HTR-8/SVneo (cell line): ENCODE results near the gene NIPAL3.
"Not testable (repeated sequence)": the region's sequence is repeated elsewhere in the genome, so short reads cannot be mapped to it uniquely, and the experiment has no call there.

Experiments used
- DNase-seq: peaks from one replicate; pipeline ENCODE4 v3.0.0; 2011; ENCODE audit warnings: low spot score, mixed read lengths; ENCODE audit not compliant: insufficient read length
- FAIRE-seq: peaks from 2 replicates; lab custom pipeline; 2011; peaks lifted over from hg19 to GRCh38; lab: Jason Lieb, UNC

The NIPAL3 gene

GRCh38 chr1:24452922-24453485, 37.4 kb downstream of the NIPAL3 start:
- FAIRE-seq = no peak
- DNase-seq = no peak

- DNase-seq (no peak), FAIRE-seq (no peak)
Measured at GRCh38 chr1:24454673-24455072, 39.1 kb downstream of the NIPAL3 start.

DNA sequence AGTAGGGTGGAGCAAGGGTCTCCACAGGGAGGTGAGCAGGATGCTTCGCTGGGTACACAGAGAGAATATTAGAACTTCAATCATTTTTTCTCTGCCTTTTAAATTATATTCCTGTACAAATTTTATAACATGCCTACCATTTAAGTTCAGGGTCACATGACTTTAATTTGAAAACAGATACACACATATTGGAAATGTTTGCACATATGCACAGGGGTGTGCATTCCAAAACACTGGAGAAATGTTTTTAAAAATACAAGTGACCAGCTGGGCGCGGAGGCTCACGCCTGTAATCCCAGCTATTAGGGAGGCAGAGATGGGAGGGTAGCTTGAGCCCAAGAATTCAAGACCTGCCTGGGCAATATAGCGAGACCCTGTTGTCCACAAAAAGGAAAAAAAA, 39.7 kb downstream of the NIPAL3 start:
- no peak for FAIRE-seq

DNA sequence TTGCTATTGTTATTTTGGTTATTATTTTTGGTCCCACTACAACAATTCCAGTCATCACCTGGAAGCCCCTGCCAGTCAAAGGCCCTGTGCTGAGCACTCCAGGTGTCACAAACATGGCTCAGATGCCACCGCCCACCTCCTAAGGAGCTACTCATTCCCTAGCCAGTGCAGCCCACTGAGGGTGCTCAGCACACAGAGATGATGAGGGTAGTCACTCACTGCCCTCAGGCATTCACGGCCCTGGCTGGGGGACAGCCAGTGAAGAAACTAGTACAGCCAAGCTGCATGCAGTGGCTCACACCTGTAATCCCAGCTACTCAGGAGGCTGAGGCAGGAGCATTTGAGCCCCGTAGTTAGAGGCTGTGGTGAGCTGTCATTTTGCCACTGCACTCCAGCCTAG, 42.3 kb downstream of the NIPAL3 start:
- DNase-seq (no peak), FAIRE-seq (no peak)

More for the DNA sequence above, 39.7 kb downstream of the NIPAL3 start:
- no peak for DNase-seq

DNA sequence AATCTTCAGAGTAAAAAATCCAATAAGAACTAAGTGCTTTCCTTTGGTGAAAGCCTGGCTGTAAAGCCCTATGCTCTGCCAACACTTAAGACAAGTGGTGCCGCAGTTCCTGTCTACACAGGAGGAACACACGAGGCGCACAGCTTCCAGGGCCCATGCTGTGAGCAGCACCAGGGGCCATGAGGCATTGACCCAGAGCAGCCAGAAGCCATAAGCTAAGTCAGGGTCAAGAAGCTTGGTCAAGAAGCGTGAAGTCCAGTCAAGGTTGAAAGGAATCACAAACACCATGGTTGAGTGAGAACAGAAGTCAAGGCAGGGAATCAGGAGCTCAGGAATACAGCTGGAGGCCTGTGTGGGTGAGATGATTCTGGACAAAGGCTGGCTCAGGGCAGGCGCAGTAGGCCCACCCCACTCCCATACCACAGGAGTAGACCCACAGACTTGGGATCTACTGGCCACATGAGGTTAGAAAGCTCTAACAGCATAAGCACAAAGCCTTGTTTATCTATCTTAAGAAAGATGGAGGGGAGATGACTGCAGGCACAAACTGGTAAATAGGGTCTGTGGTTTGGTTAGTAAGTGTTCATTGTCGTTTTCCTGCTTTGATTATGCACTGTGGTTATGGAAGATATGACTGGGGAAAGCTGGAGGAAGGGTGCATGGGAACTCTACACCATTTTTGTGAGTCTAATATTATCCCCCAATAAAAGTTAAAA, 44.1 kb downstream of the NIPAL3 start:
- FAIRE-seq (no peak), DNase-seq (no peak)

DNA sequence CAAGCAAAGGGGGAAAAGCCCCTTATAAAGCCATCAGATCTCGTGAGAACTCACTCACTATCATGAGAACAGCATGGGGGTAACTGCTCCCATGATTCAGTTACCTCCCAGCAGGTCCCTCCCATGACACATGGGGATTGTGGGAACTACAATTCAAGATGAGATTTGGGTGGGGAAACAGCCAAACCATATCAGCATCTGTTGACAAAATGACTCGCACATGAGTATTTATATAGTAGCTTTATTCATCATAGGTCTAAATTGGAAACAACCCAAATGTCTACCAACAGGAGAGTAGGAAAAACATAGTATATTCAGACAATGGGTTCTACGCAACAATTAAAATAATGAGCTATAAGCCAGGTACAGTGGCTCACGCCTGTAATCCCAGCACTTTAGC, 46.5 kb downstream of the NIPAL3 start:
- DNase-seq, FAIRE-seq: not testable (repeated sequence)

- no peak for FAIRE-seq
- DNase-seq = no peak
Measured at GRCh38 chr1:24463776-24464735, 48.5 kb downstream of the NIPAL3 start.

DNA sequence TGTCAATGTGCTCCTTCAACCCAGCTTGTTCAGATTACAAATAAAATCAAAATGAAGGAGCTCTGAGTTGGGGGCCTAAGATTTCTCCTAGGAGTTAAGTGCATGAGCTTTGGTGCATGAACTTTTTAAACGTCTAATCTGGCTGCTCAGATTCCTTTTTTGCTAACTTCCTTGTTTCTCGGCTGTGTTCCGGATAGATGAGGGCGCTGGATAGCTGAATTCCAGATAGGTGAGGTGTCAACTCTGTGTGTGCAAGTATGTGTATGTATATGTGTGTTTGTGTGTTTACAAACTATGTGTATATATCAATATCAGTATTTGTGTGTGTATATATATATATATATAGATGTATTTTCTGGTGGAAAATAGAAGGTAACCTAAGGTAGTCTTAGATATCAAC, 49.5 kb downstream of the NIPAL3 start:
- no peak for FAIRE-seq
- DNase-seq = no peak

DNA sequence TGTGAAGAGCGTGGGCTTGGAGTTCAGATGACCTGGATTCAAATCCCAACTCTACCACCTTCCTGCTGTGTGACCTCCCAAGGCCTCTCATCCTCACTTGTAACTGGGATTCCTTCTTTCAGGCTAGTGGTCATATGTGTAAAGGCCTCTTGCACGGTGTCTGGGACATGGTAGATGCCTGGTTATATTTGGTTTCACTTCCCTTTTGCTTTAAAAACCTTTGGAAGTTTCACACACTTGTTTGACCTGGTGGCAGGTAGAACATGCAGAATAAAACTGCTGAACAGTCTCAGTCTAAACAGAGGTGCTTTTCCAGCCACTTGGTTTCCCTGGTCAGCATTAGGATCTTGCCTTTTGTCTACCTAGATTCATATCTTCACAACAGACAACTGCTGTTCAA, 50.0 kb downstream of the NIPAL3 start:
- FAIRE-seq = no peak

DNA sequence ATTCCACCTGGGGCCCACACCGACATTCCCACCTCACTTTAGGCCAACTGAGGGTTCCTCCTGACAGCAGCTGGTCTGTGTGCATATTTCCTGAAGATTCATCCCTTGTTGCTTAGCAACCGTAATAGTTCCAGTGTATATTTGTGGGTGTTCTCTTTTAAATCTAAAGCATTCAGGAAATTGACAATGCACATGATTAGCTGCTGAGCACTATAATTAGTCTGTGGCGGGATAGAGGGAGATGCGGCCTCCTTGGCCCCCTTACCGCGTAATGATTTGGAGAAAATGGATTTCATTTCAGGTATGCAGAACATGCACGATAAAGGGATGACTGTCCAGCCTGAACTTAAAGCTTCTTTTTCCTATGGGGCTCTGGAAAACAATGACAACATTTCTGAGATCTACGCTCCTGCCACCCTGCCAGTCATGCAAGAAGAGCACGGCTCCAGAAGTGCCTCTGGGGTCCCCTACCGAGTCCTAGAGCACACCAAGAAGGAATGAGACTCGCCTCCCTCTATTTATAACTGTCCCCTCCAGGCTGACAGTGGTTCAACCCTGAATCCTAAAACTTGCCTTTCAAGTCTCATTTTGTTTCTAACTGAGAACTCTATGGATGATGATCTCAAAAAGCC, 53.2 kb downstream of the NIPAL3 start:
- DNase-seq (no peak), FAIRE-seq (no peak)

More for the DNA sequence above, 50.0 kb downstream of the NIPAL3 start:
- no peak for DNase-seq

GRCh38 chr1:24470592-24470991, 55.0 kb downstream of the NIPAL3 start:
- FAIRE-seq = no peak
- no peak for DNase-seq

DNA sequence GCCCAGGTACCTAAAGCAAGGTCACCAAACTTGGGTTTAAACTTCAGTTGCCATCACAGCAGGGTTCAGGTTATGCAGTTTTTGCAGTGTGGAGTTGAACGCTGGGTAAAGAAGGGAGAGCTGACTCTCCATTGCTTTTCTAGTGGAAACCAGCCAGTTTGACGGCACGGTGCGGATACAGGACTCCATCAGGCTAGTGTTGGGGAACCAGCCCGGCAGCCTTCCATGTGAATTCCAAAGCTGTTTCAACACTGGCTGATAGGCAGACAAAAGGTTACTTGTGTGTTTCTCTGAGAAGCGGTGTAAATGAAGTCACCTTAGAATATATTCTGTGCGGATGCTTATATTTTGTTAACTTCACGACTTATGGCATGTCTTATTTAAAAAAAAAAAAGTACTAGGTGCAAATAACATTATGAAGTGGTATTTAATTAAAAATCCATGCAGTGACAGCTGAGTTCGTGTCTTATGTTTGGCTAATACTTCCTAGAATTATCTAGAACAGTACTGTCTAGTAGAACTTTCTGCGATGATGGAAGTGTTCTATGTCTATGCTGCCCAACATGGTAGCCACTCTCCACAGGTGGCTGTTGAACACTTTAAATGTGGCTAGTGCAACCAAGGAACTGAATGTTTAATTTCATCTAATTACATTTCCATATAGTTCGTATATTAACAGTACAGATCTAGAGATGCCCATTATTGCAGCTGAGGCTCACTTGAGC, 57.1 kb downstream of the NIPAL3 start:
- DNase-seq (no peak), FAIRE-seq (no peak)

DNA sequence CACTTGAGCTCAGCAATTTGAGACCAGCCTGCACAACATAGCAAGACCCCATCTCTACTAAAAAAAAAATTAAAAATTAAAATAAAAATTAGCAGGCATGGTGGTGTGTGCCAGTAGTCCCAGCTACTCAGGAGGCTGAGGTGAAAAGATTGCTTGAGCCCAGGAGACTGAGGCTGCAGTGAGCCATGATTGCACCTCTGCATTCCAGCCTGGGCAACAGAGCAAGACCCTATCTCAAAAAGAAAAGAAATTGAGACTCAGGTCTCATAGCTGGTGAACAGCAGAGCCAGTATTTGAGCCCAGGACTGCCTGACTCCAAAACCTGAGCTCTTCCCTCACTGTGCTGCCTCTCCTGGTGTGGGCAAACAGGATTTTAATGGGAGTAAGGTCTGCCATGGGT, 58.6 kb downstream of the NIPAL3 start:
- DNase-seq = no peak
- no peak for FAIRE-seq

- DNase-seq (no peak), FAIRE-seq (no peak)
Measured at GRCh38 chr1:24475700-24476099, 60.1 kb downstream of the NIPAL3 start.

DNA sequence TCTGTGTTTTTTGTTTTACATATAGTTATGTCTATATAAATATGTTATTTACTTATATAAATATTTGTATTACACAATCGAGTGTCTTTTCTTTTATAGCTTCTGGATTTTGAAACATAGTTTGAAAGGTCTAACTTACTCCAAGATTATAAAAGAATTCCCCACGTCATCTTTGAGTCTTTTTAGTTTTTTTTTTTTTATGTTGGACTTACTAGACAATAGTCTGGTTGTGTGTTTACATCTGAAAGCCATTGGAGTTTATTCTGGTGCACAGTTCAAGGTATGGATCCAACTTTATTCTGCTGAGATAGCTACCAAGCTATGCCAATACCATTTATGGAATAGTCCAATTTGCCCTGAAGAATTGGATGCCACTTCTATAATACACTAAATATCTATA, 61.0 kb downstream of the NIPAL3 start:
- FAIRE-seq (no peak), DNase-seq (no peak)

DNA sequence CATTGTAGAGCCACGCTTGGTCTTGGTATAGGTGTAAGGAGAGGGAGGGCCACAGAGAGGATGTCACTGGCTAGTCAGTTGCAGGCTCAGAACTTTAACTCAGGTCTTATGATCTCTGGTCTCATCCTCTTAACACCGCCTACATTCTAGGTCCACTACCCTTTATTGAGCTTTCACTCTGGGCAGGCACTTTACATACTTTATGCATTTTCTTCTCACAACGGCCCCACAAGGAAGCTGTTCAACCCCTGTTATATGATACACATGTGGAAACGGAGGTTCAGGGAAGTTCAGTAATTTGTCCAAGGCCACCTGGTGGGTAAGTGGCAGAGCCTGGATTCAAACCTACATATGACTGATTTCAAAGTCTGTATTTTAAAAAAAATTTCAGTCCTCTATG, 61.7 kb downstream of the NIPAL3 start:
- FAIRE-seq = no peak

GRCh38 chr1:24481101-24481500, 65.5 kb downstream of the NIPAL3 start:
- DNase-seq (no peak), FAIRE-seq (no peak)

More for the DNA sequence above, 61.7 kb downstream of the NIPAL3 start:
- DNase-seq = no peak

- FAIRE-seq (no peak), DNase-seq (no peak)
Measured at GRCh38 chr1:24481843-24482610, 66.4 kb downstream of the NIPAL3 start.

GRCh38 chr1:24483441-24483840, 67.8 kb downstream of the NIPAL3 start:
- DNase-seq (no peak), FAIRE-seq (no peak)
